Neuronal stem cell (in vitro differentiated cells): ENCODE measurements around the gene AIP.

Experiments
- DNase-seq: peaks from one replicate; pipeline ENCODE4 v3.0.0-alpha.2; 2013; ENCODE audit warnings: low spot score
- H2AFZ ChIP-seq: one replicate; pipeline ENCODE4 v1.6.1; 2013; ENCODE audit warnings: mild to moderate bottlenecking, low read length, inconsistent platforms
- H2AK5ac ChIP-seq: 2 replicates; pipeline ENCODE4 v1.6.1; 2013; ENCODE audit warnings: low read depth, mild to moderate bottlenecking, inconsistent platforms, low read length, moderate library complexity, mixed read lengths
- H2BK120ac ChIP-seq: 2 replicates; pipeline ENCODE4 v1.6.1; 2013; ENCODE audit warnings: low read depth, mild to moderate bottlenecking, inconsistent platforms, low read length, moderate library complexity, mixed read lengths
- H2BK12ac ChIP-seq: one replicate; pipeline ENCODE4 v1.6.1; 2013; ENCODE audit warnings: low read length, inconsistent platforms
- H2BK15ac ChIP-seq: 2 replicates; pipeline ENCODE4 v1.6.1; 2013; ENCODE audit warnings: mild to moderate bottlenecking, low read length, inconsistent platforms, mixed read lengths
- H2BK5ac ChIP-seq: one replicate; pipeline ENCODE4 v1.6.1; 2013; ENCODE audit warnings: inconsistent platforms, mild to moderate bottlenecking, low read length, moderate library complexity
- H3K14ac ChIP-seq: one replicate; pipeline ENCODE4 v1.6.1; 2013; ENCODE audit warnings: low read length, inconsistent platforms
- H3K18ac ChIP-seq: 2 replicates; pipeline ENCODE4 v1.6.1; 2013; ENCODE audit warnings: low read length, inconsistent platforms
- H3K23ac ChIP-seq: 2 replicates; pipeline ENCODE4 v1.6.1; 2013; ENCODE audit warnings: low read depth, mild to moderate bottlenecking, mixed read lengths, low read length, inconsistent platforms; ENCODE audit not compliant: poor library complexity
- H3K27ac ChIP-seq: replicated peaks from 3 replicates; pipeline ENCODE4 v1.5.1; 2013; ENCODE audit warnings: low read length, inconsistent platforms
- H3K27me3 ChIP-seq, 3 experiments: 2 replicates each; pipeline ENCODE4 v1.6.1; 2013; ENCODE audit warnings: low read length in 3 of 3, mild to moderate bottlenecking in 2 of 3, inconsistent platforms in 1 of 3, low read depth in 1 of 3, mixed read lengths in 1 of 3, moderate library complexity in 1 of 3; ENCODE audit not compliant: control insufficient read depth in 3 of 3, insufficient read depth in 3 of 3
- H3K36me3 ChIP-seq, 2 donors: replicated peaks in 1 of 2; 2 replicates each; pipeline ENCODE4 v1.6.1; 2013; ENCODE audit warnings: low read length in 2 of 2; ENCODE audit not compliant: control insufficient read depth in 2 of 2, insufficient read depth in 2 of 2
- H3K4ac ChIP-seq: 2 replicates; pipeline ENCODE4 v1.6.1; 2013; ENCODE audit warnings: inconsistent platforms, mild to moderate bottlenecking, low read length, moderate library complexity
- H3K4me1 ChIP-seq, 2 donors: 1 replicate in 1 of 2; 2 replicates in 1 of 2; pipeline ENCODE4 v1.6.1; 2013; ENCODE audit warnings: low read length in 2 of 2, low read depth in 1 of 2; ENCODE audit not compliant: control insufficient read depth in 2 of 2, insufficient read depth in 1 of 2
- H3K4me2 ChIP-seq: one replicate; pipeline ENCODE4 v1.6.1; 2013; ENCODE audit warnings: mild to moderate bottlenecking, low read length, inconsistent platforms; ENCODE audit not compliant: insufficient read depth, poor library complexity, severe bottlenecking
- H3K4me3 ChIP-seq, 2 donors: 2 replicates each; pipeline ENCODE4 v1.5.1; 2013; ENCODE audit warnings: low read length in 2 of 2, mild to moderate bottlenecking in 2 of 2, inconsistent platforms in 1 of 2, moderate library complexity in 1 of 2
- H3K79me1 ChIP-seq: one replicate; pipeline ENCODE4 v1.6.1; 2013; ENCODE audit warnings: low read depth, mild to moderate bottlenecking, inconsistent platforms, low read length, moderate library complexity
- H3K9ac ChIP-seq: one replicate; pipeline ENCODE4 v1.6.1; 2013; ENCODE audit warnings: mild to moderate bottlenecking, low read depth, low read length, inconsistent platforms; ENCODE audit not compliant: poor library complexity
- H3K9me3 ChIP-seq, 2 donors: replicated peaks in 1 of 2; 2 replicates each; pipeline versions ENCODE3 to v1.6.1; 2013; ENCODE audit warnings: low read length in 2 of 2, mild to moderate bottlenecking in 2 of 2, inconsistent platforms in 1 of 2, low read depth in 1 of 2, mixed read lengths in 1 of 2, moderate library complexity in 1 of 2; ENCODE audit not compliant: control insufficient read depth in 2 of 2, insufficient read depth in 1 of 2
- H4K8ac ChIP-seq: one replicate; pipeline ENCODE4 v1.6.1; 2013; ENCODE audit warnings: low read depth, mild to moderate bottlenecking, inconsistent platforms, low read length, moderate library complexity
- H4K91ac ChIP-seq: one replicate; pipeline ENCODE4 v1.6.1; 2013; ENCODE audit warnings: low read length, low read depth, mild to moderate bottlenecking, inconsistent platforms; ENCODE audit not compliant: poor library complexity
- WGBS, 2 donors: extraction: QIAGEN DNeasy Blood & Tissue Kit; methylation state at CpG; one replicate each; pipeline ENCODE4 v1.1.7; 2013; ENCODE audit warnings: missing lambda C conversion rate in 2 of 2, mixed read lengths in 1 of 2; ENCODE audit not compliant: insufficient read length in 2 of 2, insufficient replicate concordance in 1 of 2; ENCODE audit errors: extremely low coverage in 2 of 2; 5-methylcytosine and 5-hydroxymethylcytosine counted together

AIP gene

DNA sequence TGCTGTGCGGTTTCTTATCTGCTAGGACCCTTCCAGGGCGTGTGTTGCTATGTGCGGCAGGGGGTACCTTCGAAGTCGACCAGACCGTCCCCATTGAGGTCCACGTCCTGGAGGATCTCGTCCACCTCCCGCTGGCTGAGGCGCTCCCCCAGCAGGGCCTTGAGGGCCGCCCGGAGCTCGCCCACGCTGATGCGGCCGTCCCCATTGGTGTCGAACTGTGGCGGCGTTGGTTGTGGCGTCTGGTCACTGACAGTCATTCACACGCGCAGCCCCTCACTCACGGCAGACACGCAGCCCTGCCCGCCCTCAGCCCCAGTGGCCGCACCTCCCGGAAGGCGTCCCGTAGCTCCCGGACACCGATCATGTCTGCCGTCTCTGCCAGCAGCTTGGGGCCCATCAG lies 36.9 kb downstream of the AIP start:
- Histone ChIP-seq H4K8ac (peak overlapping the region; percentile 17), H3K4me1 (peaks cover 0 to 5% of the 10 kb centered on the region in 2 donors), H2BK5ac (no peak overlapping the region), H2AK5ac (peak overlapping the region; percentile 97), H3K79me1 (no peaks in the 10 kb centered on the region), H3K9ac (no peak overlapping the region), H3K23ac (peak overlapping the region; percentile 73), H3K27ac (no peak overlapping the region), H3K14ac (peak overlapping the region; percentile 38), H3K9me3 (no peaks in the 10 kb centered on the region), H2AFZ (no peak overlapping the region), H3K4ac (peak overlapping the region; percentile 53), H2BK12ac (peak overlapping the region; percentile 22), H3K4me2 (no peak overlapping the region), H4K91ac (no peak overlapping the region), H2BK15ac (peak overlapping the region; percentile 67), H3K4me3 (no peak overlapping the region), H3K36me3 (no peaks in the 10 kb centered on the region), H2BK120ac (no peak overlapping the region), H3K18ac (peak overlapping the region; percentile 48), H3K27me3 (peaks cover 0 to 31% (median 0%) of the 10 kb centered on the region in 3 experiments)
- no peak for DNase-seq
- WGBS, 2 donors, result no CpG with 5 or more reads among the region's 32 CpGs

DNA sequence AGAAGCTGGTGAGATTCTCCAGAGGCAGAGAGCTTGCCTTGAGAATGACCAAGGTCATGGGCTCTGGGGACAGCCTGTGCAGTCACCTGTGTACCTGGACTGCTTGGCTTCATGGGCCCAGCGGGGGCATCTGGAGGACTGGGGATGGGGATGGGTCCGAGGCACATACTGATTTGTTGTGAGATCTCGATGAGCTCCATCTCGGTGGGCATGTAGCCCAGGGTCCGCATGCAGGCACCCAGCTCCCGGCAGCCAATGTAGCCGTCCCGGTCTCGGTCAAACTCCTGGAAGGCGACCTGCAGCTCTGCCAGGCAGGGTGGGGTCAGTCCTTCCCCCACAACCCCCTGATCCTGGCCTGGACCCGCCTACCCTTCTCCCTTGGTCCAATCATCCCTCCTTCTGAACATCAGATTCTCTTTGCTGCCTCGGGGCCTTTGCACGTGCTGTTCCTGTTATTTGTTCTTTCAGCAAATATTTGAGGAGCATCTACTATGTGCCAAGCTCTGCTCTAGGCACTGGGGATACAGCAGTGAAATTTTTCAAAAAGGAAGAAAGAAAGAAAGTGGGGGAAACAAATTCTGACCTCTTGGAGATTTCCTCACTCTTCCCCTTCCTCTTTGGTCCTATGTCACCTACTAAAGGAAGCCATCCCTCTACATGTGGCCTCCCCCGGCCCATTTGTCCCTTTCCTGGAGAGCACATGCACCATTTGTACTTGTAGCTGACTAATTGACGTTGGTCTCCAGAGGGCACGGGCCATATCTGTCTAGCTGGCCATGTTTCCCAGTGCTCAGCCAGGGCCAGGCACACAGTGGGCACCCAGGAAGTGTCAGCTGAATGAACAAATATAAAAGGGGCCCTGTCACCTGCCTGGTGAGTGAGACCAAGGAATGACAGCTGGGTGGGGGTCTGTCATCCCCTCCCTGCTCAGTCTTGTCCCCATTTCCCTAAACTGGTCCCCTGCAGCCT lies 38.3 kb downstream of the AIP start:
- Histone ChIP-seq H3K27ac (no peak overlapping the region), H3K14ac (no peak overlapping the region), H2BK5ac (no peak overlapping the region), H2AK5ac (peak overlapping the region; percentile 70), H3K4me3 (no peak overlapping the region), H3K79me1 (no peaks in the 10 kb centered on the region), H2BK15ac (no peak overlapping the region), H3K9ac (peak overlapping the region; percentile 30), H3K9me3 (no peaks in the 10 kb centered on the region), H4K91ac (no peak overlapping the region), H3K23ac (peak overlapping the region; percentile 75), H3K36me3 (no peaks in the 10 kb centered on the region), H3K27me3 (peaks cover 0 to 19% (median 0%) of the 10 kb centered on the region in 3 experiments), H4K8ac (no peak overlapping the region), H2BK12ac (peak overlapping the region; percentile 46), H3K4me1 (peaks cover 2 to 10% of the 10 kb centered on the region in 2 donors), H2AFZ (no peak overlapping the region), H3K4ac (no peak overlapping the region), H2BK120ac (no peak overlapping the region), H3K4me2 (no peak overlapping the region), H3K18ac (no peak overlapping the region)
- WGBS, 2 donors, result no CpG with 5 or more reads among the region's 16 CpGs
- no peak for DNase-seq

DNA sequence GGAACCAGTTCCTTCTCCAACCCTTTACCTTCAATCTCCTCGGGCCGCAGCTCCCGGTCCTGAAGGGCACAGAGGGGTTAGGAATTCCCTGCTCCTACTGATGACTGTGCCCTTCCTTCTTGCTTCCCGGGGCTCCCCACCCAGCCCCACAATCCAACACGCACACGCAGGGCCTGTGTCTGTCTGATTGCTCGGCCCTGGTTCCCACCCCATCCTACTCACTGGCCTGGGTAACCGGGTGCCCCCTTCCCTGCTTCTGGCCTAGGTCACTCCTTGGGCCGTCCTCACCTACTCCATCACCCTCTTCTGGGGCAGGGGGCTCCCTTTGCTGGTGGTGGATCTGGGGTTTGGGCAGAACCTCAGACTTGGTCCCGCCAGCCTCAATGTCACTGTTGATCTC lies 39.1 kb downstream of the AIP start:
- Histone ChIP-seq H3K27me3 (peaks cover 0 to 12% (median 0%) of the 10 kb centered on the region in 3 experiments), H3K36me3 (no peaks in the 10 kb centered on the region), H2BK5ac (no peak overlapping the region), H3K4me2 (no peak overlapping the region), H3K79me1 (no peaks in the 10 kb centered on the region), H3K4me1 (peaks cover 2 to 10% of the 10 kb centered on the region in 2 donors), H4K91ac (no peak overlapping the region), H2BK15ac (peak overlapping the region; percentile 89), H3K27ac (no peak overlapping the region), H3K9ac (no peak overlapping the region), H3K4ac (no peak overlapping the region), H3K23ac (peak overlapping the region; percentile 73), H2BK120ac (no peak overlapping the region), H2AFZ (no peak overlapping the region), H3K18ac (no peak overlapping the region), H3K4me3 (no peak overlapping the region), H2AK5ac (peak overlapping the region; percentile 84), H2BK12ac (peak overlapping the region; percentile 75), H4K8ac (no peak overlapping the region), H3K9me3 (peaks cover 0 to 1% of the 10 kb centered on the region in 2 donors), H3K14ac (no peak overlapping the region)
- no peak for DNase-seq
- WGBS, 2 donors, result no CpG with 5 or more reads among the region's 10 CpGs

- H2BK15ac ChIP-seq, result peak overlapping the region; percentile 89
- no peak overlapping the region for H4K8ac ChIP-seq
- peak overlapping the region; percentile 44 for H3K9ac ChIP-seq
- no peak overlapping the region for H2BK5ac ChIP-seq
- no peak overlapping the region for H3K4me2 ChIP-seq
- no peak overlapping the region for H3K4ac ChIP-seq
- H2BK120ac ChIP-seq, result peak overlapping the region; percentile 16
- no peak overlapping the region for H4K91ac ChIP-seq
- H3K4me3 ChIP-seq, result no peak overlapping the region
- H3K23ac ChIP-seq, result peak overlapping the region; percentile 73
- H2BK12ac ChIP-seq, result peak overlapping the region; percentile 75
- no peak for DNase-seq
- peak overlapping the region; percentile 71 for H3K14ac ChIP-seq
- no peak overlapping the region for H3K27ac ChIP-seq
- H3K18ac ChIP-seq, result peak overlapping the region; percentile 38
- peak overlapping the region; percentile 84 for H2AK5ac ChIP-seq
- peaks cover 0 to 11% (median 0%) of the 10 kb centered on the region in 3 experiments for H3K27me3 ChIP-seq
- H3K79me1 ChIP-seq, result no peaks in the 10 kb centered on the region
- H3K9me3 ChIP-seq, result peaks cover 0 to 1% of the 10 kb centered on the region in 2 donors
- H2AFZ ChIP-seq, result no peak overlapping the region
- WGBS, 2 donors, result no CpG with 5 or more reads among the region's 15 CpGs
- H3K36me3 ChIP-seq, result peaks cover 0 to 2% of the 10 kb centered on the region in 2 donors
- H3K4me1 ChIP-seq, result peaks cover 2 to 10% of the 10 kb centered on the region in 2 donors
Measured at GRCh38 chr11:67522338-67522737, 39.5 kb downstream of the AIP start.
